ACC112 (cell line): Measurements from ENCODE around the gene KEL.

ENCODE experiments used
- H2AFZ ChIP-seq: fragments of 200-600 bp; sonication (generic); one replicate; pipeline ENCODE4 v1.6.0; 2017; ENCODE audit warnings: antibody characterized with exemption, low read length; ENCODE audit not compliant: unreplicated experiment
- H3K27ac ChIP-seq: fragments of 200-600 bp; sonication (generic); 2 replicates; pipeline ENCODE4 v1.5.1; 2014; ENCODE audit warnings: low read depth, mild to moderate bottlenecking, antibody characterized with exemption, low read length, moderate library complexity
- H3K27me3 ChIP-seq: fragments of 200-600 bp; sonication (generic); 2 replicates; pipeline ENCODE4 v1.6.1; 2014; ENCODE audit warnings: mild to moderate bottlenecking, antibody characterized with exemption, low read length, moderate library complexity, mixed read lengths; ENCODE audit not compliant: insufficient read depth
- H3K36me3 ChIP-seq: fragments of 200-600 bp; sonication (generic); 2 replicates; pipeline ENCODE4 v1.6.1; 2016; ENCODE audit warnings: mild to moderate bottlenecking, antibody characterized with exemption, low read length, moderate library complexity, mixed read lengths; ENCODE audit not compliant: insufficient read depth
- H3K4me1 ChIP-seq: fragments of 200-600 bp; sonication (generic); one replicate; pipeline ENCODE4 v1.6.1; 2016; ENCODE audit warnings: low read length, mixed read lengths; ENCODE audit not compliant: insufficient read depth, unreplicated experiment, control insufficient read depth
- H3K4me3 ChIP-seq: fragments of 200-600 bp; sonication (generic); 2 replicates; pipeline ENCODE4 v1.5.1; 2014; ENCODE audit warnings: mild to moderate bottlenecking, low read depth, low read length
- H3K79me2 ChIP-seq: fragments of 200-600 bp; sonication (generic); one replicate; pipeline ENCODE4 v1.6.0; 2016; ENCODE audit warnings: low read length; ENCODE audit not compliant: control insufficient read depth, unreplicated experiment, insufficient read depth

Gene KEL

DNA sequence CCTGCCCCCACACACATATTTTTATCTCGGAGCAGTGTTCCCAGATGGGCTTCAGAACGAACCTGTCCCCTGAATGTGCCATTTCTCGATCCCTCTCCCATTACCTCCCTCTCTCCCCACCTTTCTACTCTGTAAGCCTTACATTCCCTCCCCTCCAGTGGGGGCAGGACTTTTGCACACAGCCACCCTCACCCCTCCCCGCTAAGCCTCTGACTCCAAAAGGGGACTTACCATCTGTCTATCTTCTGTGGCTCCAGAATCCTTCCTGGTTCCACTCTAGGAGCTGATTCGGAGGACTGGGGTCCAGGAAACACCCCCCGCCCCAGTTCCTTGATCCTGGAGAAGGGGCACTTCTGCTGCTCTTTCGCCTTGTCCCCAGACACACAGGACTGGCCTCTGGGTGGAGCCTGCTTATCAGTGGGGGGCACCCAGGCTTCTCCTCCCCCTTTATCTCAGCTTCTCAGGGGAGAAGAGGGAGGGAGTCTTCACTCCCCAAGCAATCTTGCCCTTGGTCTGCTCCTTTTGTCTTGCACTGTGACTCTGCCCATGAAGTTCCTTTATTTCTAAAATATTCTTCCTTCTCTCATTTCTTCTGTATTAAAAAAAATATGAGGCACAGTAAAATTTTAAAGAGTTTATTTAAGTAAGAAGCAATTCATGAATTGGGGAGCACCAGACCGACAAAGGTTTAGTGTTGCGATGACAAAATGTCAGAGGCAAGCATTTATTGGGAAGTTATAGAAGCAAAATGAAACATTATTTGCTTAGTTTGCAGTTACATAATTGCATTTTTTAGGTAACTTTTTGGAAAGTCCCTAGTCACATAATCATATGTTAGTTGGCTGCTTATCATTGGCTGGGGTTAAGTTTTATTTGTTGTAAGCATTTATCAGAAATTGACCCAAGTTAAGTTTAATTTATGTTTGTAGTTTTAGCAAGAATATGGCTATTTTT lies at the start of gene KEL:
Gene KEL, minus strand, starts transcription at position 391 of the 954 bp plus-strand sequence. Its CDS starts 157 bp downstream, at position 234.
- Histone ChIP-seq H3K4me1 (no peaks in the 10 kb centered on the region), H3K27ac (no peak within 1 kb of the TSS), H3K4me3 (no peak within 1 kb of the TSS), H3K27me3 (peaks cover 50% of the 10 kb centered on the region), H3K36me3 (no peaks in the 10 kb centered on the region), H2AFZ (no peak within 1 kb of the TSS), H3K79me2 (no peaks in the 10 kb centered on the region)

DNA sequence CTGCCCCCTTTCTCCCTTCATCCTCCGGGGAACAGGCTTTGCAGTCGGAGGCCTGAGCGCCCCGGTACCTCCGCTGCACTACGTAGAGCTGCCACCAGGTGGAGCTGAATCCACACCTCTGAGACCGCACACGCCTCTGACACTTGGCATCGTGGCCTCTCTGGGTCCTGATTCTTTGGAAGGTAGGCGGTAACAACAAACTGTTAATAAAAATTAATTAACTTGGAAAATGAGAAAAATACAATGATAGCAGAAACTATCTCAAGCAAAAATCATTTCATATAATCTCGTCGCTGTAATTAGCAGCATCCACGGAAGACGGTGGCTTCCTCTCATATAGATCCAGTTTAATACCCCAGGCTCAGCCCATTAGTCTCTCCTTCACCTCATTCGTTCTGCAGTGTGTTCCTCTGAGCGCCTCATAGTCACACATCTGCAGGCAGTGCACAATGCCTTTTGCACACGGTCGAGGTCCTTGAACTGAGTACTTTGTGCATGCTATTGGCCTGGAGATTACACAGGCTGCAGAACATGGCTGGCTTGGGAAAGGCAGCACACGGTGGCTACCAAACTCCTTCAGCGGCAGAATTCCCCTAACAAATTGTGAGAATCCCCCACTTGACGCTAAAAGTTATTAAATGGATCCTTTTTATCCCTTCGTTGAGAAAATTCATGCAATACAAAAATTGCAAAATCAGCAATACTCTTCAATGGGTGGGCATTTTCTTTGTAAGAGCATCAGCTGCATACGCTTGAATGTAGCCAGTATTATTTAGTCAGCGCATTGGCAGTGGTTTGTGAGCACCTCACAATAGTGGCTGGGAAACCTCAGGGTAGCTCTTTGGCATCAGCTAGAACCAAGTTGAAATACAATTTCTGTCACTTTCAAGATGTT lies 46.1 kb upstream of the KEL start:
- Histone ChIP-seq H3K4me3 (no peak overlapping the region), H2AFZ (no peak overlapping the region), H3K4me1 (peaks cover 3% of the 10 kb centered on the region)

DNA sequence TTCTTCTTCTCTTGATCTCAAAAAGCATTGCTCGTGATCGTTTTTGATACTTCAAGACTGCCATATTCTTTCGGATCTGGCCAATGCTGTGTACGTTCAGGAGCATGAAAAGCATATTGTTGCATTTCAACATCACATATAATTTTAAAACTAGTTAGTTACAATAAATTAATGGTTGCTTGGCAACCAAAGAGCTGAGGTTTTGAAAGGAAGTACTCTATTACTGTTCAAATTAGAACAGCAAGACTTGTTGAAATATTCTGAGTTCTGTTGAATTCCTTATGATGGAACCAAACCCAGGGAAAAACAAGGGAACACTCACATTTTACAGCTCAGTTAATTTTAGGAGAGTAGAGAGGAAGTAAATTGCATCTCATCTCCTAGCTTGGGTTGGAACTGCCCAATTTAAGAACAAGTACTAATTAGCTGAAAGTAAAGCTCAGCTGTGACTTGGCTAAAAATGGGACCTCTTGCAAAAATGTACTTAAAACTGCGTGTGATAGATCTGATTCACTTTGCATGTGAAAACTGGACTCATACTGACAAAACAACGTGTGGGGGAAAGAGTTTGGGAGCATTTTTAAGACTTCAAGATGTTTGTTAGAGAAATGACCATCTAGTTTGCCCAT lies 43.6 kb upstream of the KEL start:
- Histone ChIP-seq H2AFZ (no peak overlapping the region), H3K79me2 (no peaks in the 10 kb centered on the region), H3K4me1 (no peaks in the 10 kb centered on the region), H3K4me3 (no peak overlapping the region), H3K36me3 (no peaks in the 10 kb centered on the region), H3K27ac (no peak overlapping the region), H3K27me3 (0 out of 2 replicates have a peak, but pooled peaks cover 17% of the 10 kb centered on the region)

More for the DNA sequence above, 46.1 kb upstream of the KEL start:
- Histone ChIP-seq H3K79me2 (no peaks in the 10 kb centered on the region), H3K27ac (no peak overlapping the region), H3K27me3 (0 out of 2 replicates have a peak, but pooled peaks cover 17% of the 10 kb centered on the region), H3K36me3 (no peaks in the 10 kb centered on the region)

DNA sequence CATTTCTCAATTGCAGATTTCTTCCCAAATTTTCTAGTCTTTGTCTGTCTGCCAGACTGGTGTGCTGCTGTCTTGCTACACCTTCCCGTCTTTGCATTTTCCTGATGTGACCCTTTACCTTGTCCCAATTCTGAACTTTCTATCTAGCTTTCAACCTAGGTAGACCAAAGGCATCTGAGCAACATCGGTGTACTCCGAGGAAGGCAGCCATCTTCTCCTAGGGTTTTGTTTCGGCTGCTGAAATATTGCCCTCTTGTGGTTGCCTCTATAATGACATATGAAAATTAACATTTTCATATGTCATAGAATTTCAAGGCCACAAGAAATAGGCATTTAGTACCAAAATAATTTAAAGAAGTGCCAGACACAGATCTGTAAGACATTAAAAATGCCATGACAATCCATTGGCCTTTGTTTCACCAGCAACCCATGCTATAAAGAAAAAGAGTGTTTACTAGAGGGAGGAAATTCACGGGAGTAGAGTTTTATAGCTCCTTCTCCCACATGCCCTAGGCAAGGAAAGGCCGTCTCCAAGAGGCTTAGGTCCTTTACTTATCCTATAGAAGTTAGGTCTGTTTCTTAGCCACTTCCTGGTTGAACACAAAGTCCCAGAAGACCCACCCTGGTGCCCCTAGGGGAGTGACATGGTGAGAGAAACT lies 41.4 kb upstream of the KEL start:
- H2AFZ ChIP-seq, result peak overlapping the region; percentile 76
- H3K27ac ChIP-seq, result no peak overlapping the region
- no peaks in the 10 kb centered on the region for H3K36me3 ChIP-seq
- H3K4me3 ChIP-seq, result peak overlapping the region; percentile 45
- H3K4me1 ChIP-seq, result no peaks in the 10 kb centered on the region
- 0 out of 2 replicates have a peak, but pooled peaks cover 17% of the 10 kb centered on the region for H3K27me3 ChIP-seq
- no peaks in the 10 kb centered on the region for H3K79me2 ChIP-seq

DNA sequence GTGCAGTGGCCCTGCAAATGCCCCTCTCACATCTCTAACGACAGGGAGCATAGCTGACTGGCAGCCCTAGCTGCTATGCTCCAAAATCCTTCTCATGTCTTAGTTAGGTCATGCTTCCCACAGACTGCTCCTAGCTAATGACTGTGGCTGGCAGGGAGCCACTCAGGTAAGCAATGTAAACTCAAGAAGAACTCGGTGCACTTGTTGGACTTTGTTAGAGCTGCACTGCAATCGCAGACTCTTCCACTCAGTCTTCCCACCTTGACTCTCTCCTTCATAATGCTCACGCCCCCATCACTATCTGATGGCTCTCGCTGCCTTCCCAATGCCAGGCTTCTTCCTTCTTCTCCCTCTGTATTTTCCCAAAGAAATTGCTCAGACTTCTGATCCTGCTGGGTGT lies 40.7 kb upstream of the KEL start:
- no peaks in the 10 kb centered on the region for H3K4me1 ChIP-seq
- H3K36me3 ChIP-seq, result no peaks in the 10 kb centered on the region
- H3K27ac ChIP-seq, result no peak overlapping the region
- 0 out of 2 replicates have a peak, but pooled peaks cover 17% of the 10 kb centered on the region for H3K27me3 ChIP-seq
- H2AFZ ChIP-seq, result peak overlapping the region; percentile 76
- H3K79me2 ChIP-seq, result no peaks in the 10 kb centered on the region
- peak overlapping the region; percentile 45 for H3K4me3 ChIP-seq

- no peaks in the 10 kb centered on the region for H3K4me1 ChIP-seq
- H3K27me3 ChIP-seq, result 0 out of 2 replicates have a peak, but pooled peaks cover 17% of the 10 kb centered on the region
- H3K27ac ChIP-seq, result no peak overlapping the region
- H3K36me3 ChIP-seq, result no peaks in the 10 kb centered on the region
- no peaks in the 10 kb centered on the region for H3K79me2 ChIP-seq
- H2AFZ ChIP-seq, result no peak overlapping the region
- no peak overlapping the region for H3K4me3 ChIP-seq
Observed at GRCh38 chr7:143002106-143002505, 39.9 kb upstream of the KEL start.

DNA sequence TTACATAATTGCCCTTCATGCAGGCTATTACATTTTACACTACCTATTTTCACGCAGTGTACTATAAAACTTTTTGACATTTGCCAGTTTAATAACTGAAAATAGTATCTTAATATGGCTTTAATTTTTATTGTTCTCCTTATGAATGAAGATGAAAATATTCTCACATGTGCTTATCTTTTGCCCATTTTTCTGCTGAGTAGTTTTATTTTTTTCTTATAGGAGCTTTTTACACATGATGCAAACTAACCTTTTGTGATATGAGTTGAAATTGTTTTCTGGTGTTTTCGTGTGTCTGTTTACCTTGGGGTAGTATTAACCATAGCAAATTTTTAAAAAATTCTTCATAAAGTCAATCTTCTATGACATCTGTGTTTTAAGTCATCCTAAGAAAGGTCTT lies 38.5 kb upstream of the KEL start:
- Histone ChIP-seq H3K4me3 (no peak overlapping the region), H3K27ac (no peak overlapping the region), H3K4me1 (no peaks in the 10 kb centered on the region), H3K36me3 (no peaks in the 10 kb centered on the region), H3K27me3 (0 out of 2 replicates have a peak, but pooled peaks cover 14% of the 10 kb centered on the region), H3K79me2 (no peaks in the 10 kb centered on the region), H2AFZ (no peak overlapping the region)

- H3K79me2 ChIP-seq, result no peaks in the 10 kb centered on the region
- H2AFZ ChIP-seq, result no peak overlapping the region
- H3K27me3 ChIP-seq, result 0 out of 2 replicates have a peak, but pooled peaks cover 6% of the 10 kb centered on the region
- no peak overlapping the region for H3K4me3 ChIP-seq
- H3K36me3 ChIP-seq, result no peaks in the 10 kb centered on the region
- no peaks in the 10 kb centered on the region for H3K4me1 ChIP-seq
- H3K27ac ChIP-seq, result no peak overlapping the region
Observed at GRCh38 chr7:142999793-143000192, 37.6 kb upstream of the KEL start.

- H3K79me2 ChIP-seq, result no peaks in the 10 kb centered on the region
Observed at GRCh38 chr7:142998966-142999365, 36.8 kb upstream of the KEL start.

More at GRCh38 chr7:142998966-142999365, 36.8 kb upstream of the KEL start:
- H3K4me1 ChIP-seq, result no peaks in the 10 kb centered on the region
- H3K4me3 ChIP-seq, result no peak overlapping the region
- no peak overlapping the region for H2AFZ ChIP-seq
- no peaks in the 10 kb centered on the region for H3K27me3 ChIP-seq
- H3K36me3 ChIP-seq, result no peaks in the 10 kb centered on the region
- H3K27ac ChIP-seq, result no peak overlapping the region
